ENCODE results near the gene OR8B3.

Gene OR8B3, protein sequence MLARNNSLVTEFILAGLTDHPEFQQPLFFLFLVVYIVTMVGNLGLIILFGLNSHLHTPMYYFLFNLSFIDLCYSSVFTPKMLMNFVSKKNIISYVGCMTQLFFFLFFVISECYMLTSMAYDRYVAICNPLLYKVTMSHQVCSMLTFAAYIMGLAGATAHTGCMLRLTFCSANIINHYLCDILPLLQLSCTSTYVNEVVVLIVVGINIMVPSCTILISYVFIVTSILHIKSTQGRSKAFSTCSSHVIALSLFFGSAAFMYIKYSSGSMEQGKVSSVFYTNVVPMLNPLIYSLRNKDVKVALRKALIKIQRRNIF

GRCh38 chr11:124398924-124399323, at the start of gene OR8B3:
Gene OR8B3 (minus strand): TSS chr11:124399024. CDS start chr11:124397351, 1,673 bp downstream.
- no peak for DNase-seq (ENCODE audit: insufficient read length, low spot score)
- TF ChIP-seq CTCF (IDR thresholded peaks at IDR 0.05; ENCODE audit: insufficient read depth, missing control alignments), result no peak
- FAIRE-seq, result no peak

DNA sequence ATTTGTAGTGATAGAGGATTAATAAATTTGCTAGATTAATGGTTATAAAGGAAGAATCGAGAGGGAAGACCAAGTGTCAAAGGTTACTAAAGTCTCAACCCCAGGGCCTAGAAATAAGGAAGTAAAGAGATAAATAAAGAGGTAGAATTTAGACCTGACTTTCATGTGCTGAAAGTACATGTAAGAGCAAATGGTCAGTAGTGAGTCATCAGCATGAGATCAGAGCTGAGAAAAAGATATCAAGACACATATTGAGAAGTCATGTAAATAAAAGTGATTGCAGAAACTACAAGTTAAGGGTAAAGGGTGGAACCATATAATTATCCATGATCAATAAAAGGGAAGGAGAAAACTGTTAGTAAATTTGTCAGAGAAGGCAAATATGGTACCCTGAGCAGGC, 48.1 kb upstream of the OR8B3 start:
- no peak for TF ChIP-seq CTCF (IDR thresholded peaks at IDR 0.05; ENCODE audit: insufficient read depth, missing control alignments)
- no peak for FAIRE-seq
- no peak for DNase-seq (ENCODE audit: insufficient read length, low spot score)

GRCh38 chr11:124445646-124446150, 46.9 kb upstream of the OR8B3 start, which contains the start of gene OR8B8:
Gene OR8B8 (minus strand): TSS chr11:124445696. CDS start chr11:124441085, 4,611 bp downstream.
- FAIRE-seq (no peak), DNase-seq (ENCODE audit: insufficient read length, low spot score) (no peak)
- TF ChIP-seq CTCF (IDR thresholded peaks at IDR 0.05; ENCODE audit: insufficient read depth, missing control alignments), result no peak

DNA sequence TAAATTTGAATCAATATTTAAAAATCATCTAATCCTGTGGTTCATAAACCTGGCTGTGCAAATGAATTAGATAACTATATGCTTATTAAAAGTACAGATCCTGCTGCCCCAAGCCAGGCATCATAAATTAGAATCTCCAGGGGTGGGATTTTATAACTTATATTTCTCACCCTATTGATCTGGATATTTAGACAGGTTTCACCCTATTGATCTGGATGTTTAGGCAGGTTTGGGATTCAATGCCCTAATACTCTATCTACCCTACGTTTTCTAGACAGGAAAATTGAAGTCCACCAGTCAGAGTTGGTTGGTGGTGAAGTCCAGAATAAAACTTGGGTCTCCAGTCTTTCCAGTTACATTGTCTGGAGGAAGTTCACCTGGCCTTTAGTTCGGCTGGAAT, 44.0 kb upstream of the OR8B3 start:
- TF ChIP-seq CTCF (IDR thresholded peaks at IDR 0.05; ENCODE audit: insufficient read depth, missing control alignments), result no peak
- FAIRE-seq, result no peak
- DNase-seq (ENCODE audit: insufficient read length, low spot score), result no peak

- TF ChIP-seq CTCF (IDR thresholded peaks at IDR 0.05; ENCODE audit: insufficient read depth, missing control alignments), result no peak
- no peak for DNase-seq (ENCODE audit: insufficient read length, low spot score)
- FAIRE-seq, result no peak
Measured at GRCh38 chr11:124442442-124442841, 43.6 kb upstream of the OR8B3 start.

DNA sequence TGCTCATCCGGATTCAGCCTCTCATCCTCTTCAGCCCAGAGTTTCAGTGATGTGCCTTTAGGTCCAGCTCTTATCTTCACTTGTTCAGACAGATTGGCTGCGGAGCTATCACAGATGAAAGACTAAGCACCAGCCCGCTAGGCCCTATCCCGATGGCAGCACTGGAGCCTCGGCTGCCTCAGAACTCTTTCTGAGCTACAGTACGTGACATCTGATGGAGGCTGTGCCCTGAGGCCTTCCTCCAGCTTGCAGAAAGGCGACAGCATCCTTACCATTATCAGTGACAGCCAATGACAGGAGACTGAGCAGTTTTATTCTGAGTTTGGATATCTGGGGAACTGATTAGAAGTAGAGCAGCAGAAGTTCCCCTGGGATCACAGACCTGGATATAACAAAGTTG, 42.7 kb upstream of the OR8B3 start:
- TF ChIP-seq CTCF (IDR thresholded peaks at IDR 0.05; ENCODE audit: insufficient read depth, missing control alignments), result no peak
- no peak for FAIRE-seq
- no peak for DNase-seq (ENCODE audit: insufficient read length, low spot score)

DNA sequence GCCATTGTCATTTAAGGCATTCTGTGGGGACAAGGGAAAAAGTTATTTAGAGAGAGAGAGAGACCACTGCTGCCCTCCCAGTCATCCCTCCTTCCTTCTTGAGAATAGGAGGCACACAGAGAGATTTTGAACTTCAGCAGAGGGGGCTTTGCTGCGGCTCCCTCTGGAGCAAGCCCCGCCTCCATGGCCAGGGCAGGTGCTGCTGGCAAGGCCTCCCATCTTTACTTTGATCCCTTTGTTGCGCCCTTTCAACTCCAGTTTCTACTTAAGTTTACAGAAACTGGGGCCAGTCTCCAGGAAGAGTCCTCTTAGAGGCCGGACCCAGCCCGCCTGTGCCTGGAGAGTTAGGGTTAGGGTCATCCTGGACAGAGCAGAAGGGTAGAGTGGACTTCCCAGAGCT, 42.3 kb upstream of the OR8B3 start:
- FAIRE-seq (no peak), DNase-seq (ENCODE audit: insufficient read length, low spot score) (no peak)
- no peak for TF ChIP-seq CTCF (IDR thresholded peaks at IDR 0.05; ENCODE audit: insufficient read depth, missing control alignments)
